EH (cell line): ENCODE data around the gene GPATCH4.

Experiments used
- DNase-seq: peaks from one replicate; pipeline ENCODE4 v3.0.0-alpha.2; 2015; ENCODE audit warnings: low read depth

The GPATCH4 gene

GRCh38 chr1:156547434-156547833 lies 53.8 kb downstream of the GPATCH4 start:
- DNase-seq, result no peak

DNA sequence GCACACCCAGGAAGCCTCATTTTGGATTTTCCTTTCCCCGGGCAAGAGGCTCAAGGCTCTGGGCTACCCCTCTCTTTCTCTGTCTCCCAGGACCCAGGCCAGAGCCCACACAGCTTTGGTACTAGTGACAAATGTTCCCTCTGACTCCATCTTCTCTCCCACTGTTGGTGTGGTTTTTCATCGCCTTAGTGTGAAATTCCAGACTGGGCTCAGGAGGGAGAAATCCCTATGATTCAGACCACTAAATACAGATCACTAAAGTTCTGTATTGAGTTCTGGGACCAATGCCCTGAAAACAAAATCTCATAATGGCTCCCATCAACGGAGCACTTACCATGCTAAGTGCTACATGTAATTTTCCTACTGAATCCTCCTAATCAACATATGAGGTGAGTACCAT lies 55.0 kb downstream of the GPATCH4 start:
- no peak for DNase-seq

DNA sequence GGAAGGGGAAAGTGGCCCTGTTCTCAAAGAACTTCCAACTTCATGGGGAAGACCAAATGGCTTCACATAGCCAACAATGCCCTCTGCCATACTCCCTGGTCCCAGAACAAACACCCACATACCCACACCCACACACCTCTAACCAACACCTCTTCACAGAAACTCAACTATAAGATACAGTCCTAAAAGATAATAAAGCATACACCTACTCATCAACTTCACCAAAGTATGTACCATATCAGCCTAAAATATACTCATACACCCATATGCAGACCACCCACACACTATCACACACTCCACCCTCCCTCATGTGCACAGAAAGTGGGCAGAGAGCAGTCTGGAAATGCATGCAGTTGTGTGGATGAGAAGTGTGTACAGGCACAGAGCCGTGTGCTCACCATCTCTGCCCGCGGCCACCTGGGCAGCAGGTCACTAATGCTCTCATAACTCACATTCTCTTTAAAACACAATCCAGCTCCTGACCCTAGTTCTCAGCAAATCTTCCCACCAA lies 56.6 kb downstream of the GPATCH4 start:
- DNase-seq, result no peak
